HEK293 (cell line): ENCODE data around the gene GNG12.

ENCODE experiments used
- BCL11A ChIP-seq: fragments of 450-650 bp; formaldehyde crosslinking; IDR thresholded peaks from 2 replicates; pipeline ENCODE4 v1.5.1; 2016; ENCODE audit warnings: low read depth, missing biosample characterization, missing genetic modification characterization
- KLF1 ChIP-seq: fragments of 450-650 bp; formaldehyde crosslinking; IDR thresholded peaks from 2 replicates; pipeline ENCODE4 v1.5.1; 2016; ENCODE audit warnings: missing biosample characterization, missing genetic modification characterization
- OVOL3 ChIP-seq: fragments of 450-650 bp; formaldehyde crosslinking; IDR thresholded peaks from 2 replicates; pipeline ENCODE4 v1.5.1; 2016; ENCODE audit warnings: missing biosample characterization, missing genetic modification characterization
- SETDB1 ChIP-seq: IDR thresholded peaks from one replicate; pipeline ENCODE4 v1.6.1; 2017; ENCODE audit warnings: mild to moderate bottlenecking, low read length, moderate library complexity, mixed read lengths; ENCODE audit not compliant: insufficient read length
- SP2 ChIP-seq: fragments of 450-650 bp; formaldehyde crosslinking; IDR thresholded peaks from 2 replicates; pipeline ENCODE4 v1.5.1; 2016; ENCODE audit warnings: missing biosample characterization, missing genetic modification characterization
- TCF7L2 ChIP-seq: IDR thresholded peaks from 2 replicates; pipeline ENCODE4 v1.6.1; 2011; ENCODE audit warnings: low read depth, mild to moderate bottlenecking, inconsistent platforms, low read length, moderate library complexity, borderline replicate concordance
- ZBTB17 ChIP-seq: fragments of 450-650 bp; formaldehyde crosslinking; IDR thresholded peaks from 2 replicates; pipeline ENCODE4 v1.5.1; 2016; ENCODE audit warnings: missing biosample characterization, missing genetic modification characterization
- ZBTB20 ChIP-seq: fragments of 450-650 bp; formaldehyde crosslinking; IDR thresholded peaks from 2 replicates; pipeline ENCODE4 v1.5.1; 2016; ENCODE audit warnings: missing biosample characterization, missing genetic modification characterization
- ZBTB7A ChIP-seq: fragments of 450-650 bp; formaldehyde crosslinking; IDR thresholded peaks from 2 replicates; pipeline ENCODE4 v1.5.1; 2016; ENCODE audit warnings: low read depth, missing biosample characterization, missing genetic modification characterization
- ZBTB8A ChIP-seq: fragments of 450-650 bp; formaldehyde crosslinking; IDR thresholded peaks from 2 replicates; pipeline ENCODE4 v1.5.1; 2016; ENCODE audit warnings: missing biosample characterization, missing genetic modification characterization
- ZEB2 ChIP-seq: fragments of 450-650 bp; formaldehyde crosslinking; IDR thresholded peaks from 2 replicates; pipeline ENCODE4 v1.5.1; 2016; ENCODE audit warnings: missing biosample characterization, missing genetic modification characterization
- ZNF121 ChIP-seq: fragments of 450-650 bp; formaldehyde crosslinking; IDR thresholded peaks from 2 replicates; pipeline ENCODE4 v1.5.1; 2016; ENCODE audit warnings: missing biosample characterization, missing genetic modification characterization
- ZNF174 ChIP-seq: fragments of 450-650 bp; formaldehyde crosslinking; IDR thresholded peaks from 2 replicates; pipeline ENCODE4 v1.5.0; 2017; ENCODE audit warnings: missing biosample characterization, mild to moderate bottlenecking, missing genetic modification characterization
- ZNF24 ChIP-seq: fragments of 450-650 bp; formaldehyde crosslinking; IDR thresholded peaks from 2 replicates; pipeline ENCODE4 v1.5.1; 2016; ENCODE audit warnings: missing biosample characterization, missing genetic modification characterization
- ZNF335 ChIP-seq: fragments of 450-650 bp; formaldehyde crosslinking; conservative IDR thresholded peaks from 2 replicates; pipeline ENCODE4 v1.5.1; 2016; ENCODE audit warnings: missing biosample characterization, missing genetic modification characterization
- ZNF366 ChIP-seq: fragments of 450-650 bp; formaldehyde crosslinking; conservative IDR thresholded peaks from 2 replicates; pipeline ENCODE4 v1.5.1; 2016; ENCODE audit warnings: missing biosample characterization, missing genetic modification characterization
- ZNF37A ChIP-seq: fragments of 450-650 bp; IDR thresholded peaks from 2 replicates; pipeline ENCODE4 v1.5.1; 2018; ENCODE audit warnings: missing biosample characterization, missing genetic modification characterization
- ZNF404 ChIP-seq: fragments of 450-650 bp; formaldehyde crosslinking; IDR thresholded peaks from 2 replicates; pipeline ENCODE4 v1.5.1; 2017; ENCODE audit warnings: missing biosample characterization, missing genetic modification characterization
- ZNF626 ChIP-seq: fragments of 450-650 bp; sonication (Bioruptor Pico); formaldehyde crosslinking; IDR thresholded peaks from 2 replicates; pipeline ENCODE4 v1.5.1; 2018; ENCODE audit warnings: missing biosample characterization, missing genetic modification characterization, inconsistent platforms
- ZNF677 ChIP-seq: fragments of 450-650 bp; IDR thresholded peaks from 2 replicates; pipeline ENCODE4 v1.5.0; 2018; ENCODE audit warnings: missing biosample characterization, mild to moderate bottlenecking, missing genetic modification characterization, moderate library complexity
- TF ChIP-seq, protein P1 (sequence below): fragments of 450-650 bp; formaldehyde crosslinking; IDR thresholded peaks from 2 replicates; pipeline ENCODE4 v1.5.1; 2016; ENCODE audit warnings: missing biosample characterization, missing genetic modification characterization
- TF ChIP-seq, protein P2 (sequence below): fragments of 450-650 bp; formaldehyde crosslinking; IDR thresholded peaks from 2 replicates; pipeline ENCODE4 v1.5.1; 2017; ENCODE audit warnings: missing biosample characterization, missing genetic modification characterization
- TF ChIP-seq, protein P3 (sequence below): fragments of 450-650 bp; formaldehyde crosslinking; IDR thresholded peaks from 2 replicates; pipeline ENCODE4 v1.5.1; 2016; ENCODE audit warnings: missing biosample characterization, missing genetic modification characterization, borderline replicate concordance
- TF ChIP-seq, protein P4 (sequence below): fragments of 450-650 bp; formaldehyde crosslinking; IDR thresholded peaks from 2 replicates; pipeline ENCODE4 v1.5.1; 2016; ENCODE audit warnings: missing biosample characterization, missing genetic modification characterization
- TF ChIP-seq, protein P5 (sequence below): fragments of 450-650 bp; formaldehyde crosslinking; IDR thresholded peaks from 2 replicates; pipeline ENCODE4 v1.5.1; 2016; ENCODE audit warnings: missing biosample characterization, missing genetic modification characterization

The GNG12 gene

DNA sequence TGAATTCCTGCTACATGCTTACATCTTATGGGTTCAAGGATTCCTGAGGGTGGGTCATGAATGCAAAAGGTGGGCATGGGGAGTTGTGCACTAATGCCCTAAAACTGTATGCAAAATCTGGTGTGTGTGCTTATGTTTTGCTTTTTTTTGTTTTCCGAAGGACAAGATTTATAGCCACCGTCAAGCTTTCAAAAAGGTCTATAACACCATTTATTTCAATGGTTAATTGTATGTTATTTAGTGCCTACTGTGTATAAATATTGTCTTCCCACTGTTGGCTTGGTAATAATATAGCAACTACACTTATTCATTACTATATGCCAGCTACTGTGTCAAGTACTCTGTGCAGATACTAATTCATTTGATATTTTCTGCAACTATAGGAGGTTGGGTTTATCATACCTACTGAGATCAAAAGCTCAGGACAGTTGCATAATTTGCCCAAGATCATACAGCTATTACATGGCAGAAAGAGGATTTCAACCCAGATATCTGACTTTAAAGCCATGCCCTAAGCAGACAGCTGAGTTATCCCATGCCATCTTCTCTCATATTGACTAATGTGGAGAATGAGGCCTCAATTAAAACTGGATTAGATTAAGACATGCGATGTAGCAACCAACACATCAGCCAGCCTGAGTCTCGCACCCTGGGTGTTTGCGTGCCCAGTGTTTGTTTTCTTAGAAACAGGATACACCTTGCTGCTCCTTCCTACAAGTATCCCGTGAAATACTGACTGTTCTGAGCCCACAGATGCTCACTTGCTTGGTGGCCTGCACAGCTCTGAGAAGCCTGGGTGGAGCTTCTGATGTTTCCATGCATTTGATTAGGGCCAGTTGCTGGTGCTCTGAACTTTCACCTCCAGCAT, 113.7 kb downstream of the GNG12 start (continued):
- TF ChIP-seq, protein P1, sequence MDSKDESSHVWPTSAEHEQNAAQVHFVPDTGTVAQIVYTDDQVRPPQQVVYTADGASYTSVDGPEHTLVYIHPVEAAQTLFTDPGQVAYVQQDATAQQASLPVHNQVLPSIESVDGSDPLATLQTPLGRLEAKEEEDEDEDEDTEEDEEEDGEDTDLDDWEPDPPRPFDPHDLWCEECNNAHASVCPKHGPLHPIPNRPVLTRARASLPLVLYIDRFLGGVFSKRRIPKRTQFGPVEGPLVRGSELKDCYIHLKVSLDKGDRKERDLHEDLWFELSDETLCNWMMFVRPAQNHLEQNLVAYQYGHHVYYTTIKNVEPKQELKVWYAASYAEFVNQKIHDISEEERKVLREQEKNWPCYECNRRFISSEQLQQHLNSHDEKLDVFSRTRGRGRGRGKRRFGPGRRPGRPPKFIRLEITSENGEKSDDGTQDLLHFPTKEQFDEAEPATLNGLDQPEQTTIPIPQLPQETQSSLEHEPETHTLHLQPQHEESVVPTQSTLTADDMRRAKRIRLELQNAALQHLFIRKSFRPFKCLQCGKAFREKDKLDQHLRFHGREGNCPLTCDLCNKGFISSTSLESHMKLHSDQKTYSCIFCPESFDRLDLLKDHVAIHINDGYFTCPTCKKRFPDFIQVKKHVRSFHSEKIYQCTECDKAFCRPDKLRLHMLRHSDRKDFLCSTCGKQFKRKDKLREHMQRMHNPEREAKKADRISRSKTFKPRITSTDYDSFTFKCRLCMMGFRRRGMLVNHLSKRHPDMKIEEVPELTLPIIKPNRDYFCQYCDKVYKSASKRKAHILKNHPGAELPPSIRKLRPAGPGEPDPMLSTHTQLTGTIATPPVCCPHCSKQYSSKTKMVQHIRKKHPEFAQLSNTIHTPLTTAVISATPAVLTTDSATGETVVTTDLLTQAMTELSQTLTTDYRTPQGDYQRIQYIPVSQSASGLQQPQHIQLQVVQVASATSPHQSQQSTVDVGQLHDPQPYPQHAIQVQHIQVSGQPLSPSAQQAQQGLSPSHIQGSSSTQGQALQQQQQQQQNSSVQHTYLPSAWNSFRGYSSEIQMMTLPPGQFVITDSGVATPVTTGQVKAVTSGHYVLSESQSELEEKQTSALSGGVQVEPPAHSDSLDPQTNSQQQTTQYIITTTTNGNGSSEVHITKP, result peak; percentile 51
- TF ChIP-seq OVOL3 (tag by site-specific recombination) (no peak), ZBTB17 (tag by site-specific recombination) (peak; percentile 85), ZNF677 (tag by site-specific recombination) (no peak), ZNF404 (no peak), ZEB2 (peak; percentile 86), ZBTB8A (tag by site-specific recombination) (peak; percentile 49; the same call in 1 of the 2 replicates), KLF1 (tag by site-specific recombination) (0 out of 2 replicates have a peak, but pooled peaks have one; percentile 44), ZNF366 (tag by site-specific recombination) (peak; percentile 83), SP2 (tag by site-specific recombination) (no peak), SETDB1 (no peak), ZNF335 (tag by site-specific recombination) (0 out of 2 replicates have a peak, but pooled peaks have one; percentile 14), TCF7L2 (peak; percentile 52; the same call in 1 of the 2 replicates), ZNF174 (tag by site-specific recombination) (no peak), ZBTB20 (tag by site-specific recombination) (peak; percentile 60; the same call in 1 of the 2 replicates), ZNF626 (no peak), ZNF24 (tag by site-specific recombination) (peak; percentile 88), ZBTB7A (tag by site-specific recombination) (no peak), BCL11A (tag by site-specific recombination) (peak; percentile 59), ZNF121 (no peak), ZNF37A (no peak)
- TF ChIP-seq, protein P2, sequence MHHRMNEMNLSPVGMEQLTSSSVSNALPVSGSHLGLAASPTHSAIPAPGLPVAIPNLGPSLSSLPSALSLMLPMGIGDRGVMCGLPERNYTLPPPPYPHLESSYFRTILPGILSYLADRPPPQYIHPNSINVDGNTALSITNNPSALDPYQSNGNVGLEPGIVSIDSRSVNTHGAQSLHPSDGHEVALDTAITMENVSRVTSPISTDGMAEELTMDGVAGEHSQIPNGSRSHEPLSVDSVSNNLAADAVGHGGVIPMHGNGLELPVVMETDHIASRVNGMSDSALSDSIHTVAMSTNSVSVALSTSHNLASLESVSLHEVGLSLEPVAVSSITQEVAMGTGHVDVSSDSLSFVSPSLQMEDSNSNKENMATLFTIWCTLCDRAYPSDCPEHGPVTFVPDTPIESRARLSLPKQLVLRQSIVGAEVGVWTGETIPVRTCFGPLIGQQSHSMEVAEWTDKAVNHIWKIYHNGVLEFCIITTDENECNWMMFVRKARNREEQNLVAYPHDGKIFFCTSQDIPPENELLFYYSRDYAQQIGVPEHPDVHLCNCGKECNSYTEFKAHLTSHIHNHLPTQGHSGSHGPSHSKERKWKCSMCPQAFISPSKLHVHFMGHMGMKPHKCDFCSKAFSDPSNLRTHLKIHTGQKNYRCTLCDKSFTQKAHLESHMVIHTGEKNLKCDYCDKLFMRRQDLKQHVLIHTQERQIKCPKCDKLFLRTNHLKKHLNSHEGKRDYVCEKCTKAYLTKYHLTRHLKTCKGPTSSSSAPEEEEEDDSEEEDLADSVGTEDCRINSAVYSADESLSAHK, result 0 out of 2 replicates have a peak, but pooled peaks have one; percentile 33
- TF ChIP-seq, protein P3, sequence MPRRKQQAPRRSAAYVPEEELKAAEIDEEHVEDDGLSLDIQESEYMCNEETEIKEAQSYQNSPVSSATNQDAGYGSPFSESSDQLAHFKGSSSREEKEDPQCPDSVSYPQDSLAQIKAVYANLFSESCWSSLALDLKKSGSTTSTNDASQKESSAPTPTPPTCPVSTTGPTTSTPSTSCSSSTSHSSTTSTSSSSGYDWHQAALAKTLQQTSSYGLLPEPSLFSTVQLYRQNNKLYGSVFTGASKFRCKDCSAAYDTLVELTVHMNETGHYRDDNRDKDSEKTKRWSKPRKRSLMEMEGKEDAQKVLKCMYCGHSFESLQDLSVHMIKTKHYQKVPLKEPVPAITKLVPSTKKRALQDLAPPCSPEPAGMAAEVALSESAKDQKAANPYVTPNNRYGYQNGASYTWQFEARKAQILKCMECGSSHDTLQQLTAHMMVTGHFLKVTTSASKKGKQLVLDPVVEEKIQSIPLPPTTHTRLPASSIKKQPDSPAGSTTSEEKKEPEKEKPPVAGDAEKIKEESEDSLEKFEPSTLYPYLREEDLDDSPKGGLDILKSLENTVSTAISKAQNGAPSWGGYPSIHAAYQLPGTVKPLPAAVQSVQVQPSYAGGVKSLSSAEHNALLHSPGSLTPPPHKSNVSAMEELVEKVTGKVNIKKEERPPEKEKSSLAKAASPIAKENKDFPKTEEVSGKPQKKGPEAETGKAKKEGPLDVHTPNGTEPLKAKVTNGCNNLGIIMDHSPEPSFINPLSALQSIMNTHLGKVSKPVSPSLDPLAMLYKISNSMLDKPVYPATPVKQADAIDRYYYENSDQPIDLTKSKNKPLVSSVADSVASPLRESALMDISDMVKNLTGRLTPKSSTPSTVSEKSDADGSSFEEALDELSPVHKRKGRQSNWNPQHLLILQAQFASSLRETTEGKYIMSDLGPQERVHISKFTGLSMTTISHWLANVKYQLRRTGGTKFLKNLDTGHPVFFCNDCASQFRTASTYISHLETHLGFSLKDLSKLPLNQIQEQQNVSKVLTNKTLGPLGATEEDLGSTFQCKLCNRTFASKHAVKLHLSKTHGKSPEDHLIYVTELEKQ (tag by site-specific recombination), result peak; percentile 58; the same call in 1 of the 2 replicates
- TF ChIP-seq, protein P4, sequence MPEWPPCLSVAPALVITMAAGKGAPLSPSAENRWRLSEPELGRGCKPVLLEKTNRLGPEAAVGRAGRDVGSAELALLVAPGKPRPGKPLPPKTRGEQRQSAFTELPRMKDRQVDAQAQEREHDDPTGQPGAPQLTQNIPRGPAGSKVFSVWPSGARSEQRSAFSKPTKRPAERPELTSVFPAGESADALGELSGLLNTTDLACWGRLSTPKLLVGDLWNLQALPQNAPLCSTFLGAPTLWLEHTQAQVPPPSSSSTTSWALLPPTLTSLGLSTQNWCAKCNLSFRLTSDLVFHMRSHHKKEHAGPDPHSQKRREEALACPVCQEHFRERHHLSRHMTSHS (tag by site-specific recombination), result no peak
- TF ChIP-seq, protein P5, sequence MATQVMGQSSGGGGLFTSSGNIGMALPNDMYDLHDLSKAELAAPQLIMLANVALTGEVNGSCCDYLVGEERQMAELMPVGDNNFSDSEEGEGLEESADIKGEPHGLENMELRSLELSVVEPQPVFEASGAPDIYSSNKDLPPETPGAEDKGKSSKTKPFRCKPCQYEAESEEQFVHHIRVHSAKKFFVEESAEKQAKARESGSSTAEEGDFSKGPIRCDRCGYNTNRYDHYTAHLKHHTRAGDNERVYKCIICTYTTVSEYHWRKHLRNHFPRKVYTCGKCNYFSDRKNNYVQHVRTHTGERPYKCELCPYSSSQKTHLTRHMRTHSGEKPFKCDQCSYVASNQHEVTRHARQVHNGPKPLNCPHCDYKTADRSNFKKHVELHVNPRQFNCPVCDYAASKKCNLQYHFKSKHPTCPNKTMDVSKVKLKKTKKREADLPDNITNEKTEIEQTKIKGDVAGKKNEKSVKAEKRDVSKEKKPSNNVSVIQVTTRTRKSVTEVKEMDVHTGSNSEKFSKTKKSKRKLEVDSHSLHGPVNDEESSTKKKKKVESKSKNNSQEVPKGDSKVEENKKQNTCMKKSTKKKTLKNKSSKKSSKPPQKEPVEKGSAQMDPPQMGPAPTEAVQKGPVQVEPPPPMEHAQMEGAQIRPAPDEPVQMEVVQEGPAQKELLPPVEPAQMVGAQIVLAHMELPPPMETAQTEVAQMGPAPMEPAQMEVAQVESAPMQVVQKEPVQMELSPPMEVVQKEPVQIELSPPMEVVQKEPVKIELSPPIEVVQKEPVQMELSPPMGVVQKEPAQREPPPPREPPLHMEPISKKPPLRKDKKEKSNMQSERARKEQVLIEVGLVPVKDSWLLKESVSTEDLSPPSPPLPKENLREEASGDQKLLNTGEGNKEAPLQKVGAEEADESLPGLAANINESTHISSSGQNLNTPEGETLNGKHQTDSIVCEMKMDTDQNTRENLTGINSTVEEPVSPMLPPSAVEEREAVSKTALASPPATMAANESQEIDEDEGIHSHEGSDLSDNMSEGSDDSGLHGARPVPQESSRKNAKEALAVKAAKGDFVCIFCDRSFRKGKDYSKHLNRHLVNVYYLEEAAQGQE, result no peak
